ENCODE measurements around the gene CSTF2T. TPM values are rescaled to one million over a fixed set of nuclear protein-coding genes. Genes with fewer than 3 reads are reported as not detected.

The CSTF2T gene
- total RNA-seq, 1 donor from 2014 or later: 36.3 TPM

DNA sequence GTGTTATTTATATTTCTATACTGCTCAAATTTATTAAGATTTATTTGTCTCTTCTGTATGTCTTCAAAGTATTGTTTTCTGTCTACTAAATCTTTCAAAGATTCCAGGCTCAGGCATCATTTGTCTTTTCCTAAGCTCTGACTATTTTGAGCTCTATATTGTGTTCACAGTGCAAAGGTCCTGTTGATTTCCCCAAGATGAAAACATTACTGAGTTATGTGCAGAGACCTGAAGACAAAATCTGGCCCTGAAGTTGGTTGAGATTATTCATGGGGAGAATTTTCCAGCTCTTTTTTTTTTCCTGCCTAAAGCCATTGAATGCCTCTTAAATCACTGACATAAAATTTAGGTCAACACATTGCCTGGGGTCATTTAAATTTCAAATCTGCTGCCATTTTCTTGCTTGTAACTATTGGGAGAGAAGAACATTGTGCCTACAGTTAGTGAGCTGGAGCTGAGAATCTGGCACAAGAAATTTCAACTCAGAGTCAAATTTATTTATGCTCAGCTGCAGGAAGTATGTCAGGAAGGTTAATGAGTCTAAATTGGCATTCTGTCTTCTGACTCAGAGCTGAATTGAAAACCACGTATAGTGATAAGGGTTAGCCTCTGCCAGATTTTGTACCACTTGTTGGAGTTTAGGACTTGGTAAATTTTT lies 31.6 kb downstream of the CSTF2T start:
- no peaks in the 10 kb centered on the region for H3K27me3 Mint-ChIP-seq (ENCODE audit: unreplicated experiment)
- H3K27ac Mint-ChIP-seq (ENCODE audit: unreplicated experiment): no peak overlapping the region
- H3K4me1 Mint-ChIP-seq (ENCODE audit: unreplicated experiment): peaks cover 3% of the 10 kb centered on the region
- DNase-seq (ENCODE audit: low spot score): no peak
- TF ChIP-seq, protein P1, sequence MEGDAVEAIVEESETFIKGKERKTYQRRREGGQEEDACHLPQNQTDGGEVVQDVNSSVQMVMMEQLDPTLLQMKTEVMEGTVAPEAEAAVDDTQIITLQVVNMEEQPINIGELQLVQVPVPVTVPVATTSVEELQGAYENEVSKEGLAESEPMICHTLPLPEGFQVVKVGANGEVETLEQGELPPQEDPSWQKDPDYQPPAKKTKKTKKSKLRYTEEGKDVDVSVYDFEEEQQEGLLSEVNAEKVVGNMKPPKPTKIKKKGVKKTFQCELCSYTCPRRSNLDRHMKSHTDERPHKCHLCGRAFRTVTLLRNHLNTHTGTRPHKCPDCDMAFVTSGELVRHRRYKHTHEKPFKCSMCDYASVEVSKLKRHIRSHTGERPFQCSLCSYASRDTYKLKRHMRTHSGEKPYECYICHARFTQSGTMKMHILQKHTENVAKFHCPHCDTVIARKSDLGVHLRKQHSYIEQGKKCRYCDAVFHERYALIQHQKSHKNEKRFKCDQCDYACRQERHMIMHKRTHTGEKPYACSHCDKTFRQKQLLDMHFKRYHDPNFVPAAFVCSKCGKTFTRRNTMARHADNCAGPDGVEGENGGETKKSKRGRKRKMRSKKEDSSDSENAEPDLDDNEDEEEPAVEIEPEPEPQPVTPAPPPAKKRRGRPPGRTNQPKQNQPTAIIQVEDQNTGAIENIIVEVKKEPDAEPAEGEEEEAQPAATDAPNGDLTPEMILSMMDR (IDR thresholded peaks at IDR 0.05; ENCODE audit: unreplicated experiment): no peak
- H3K4me3 Mint-ChIP-seq (ENCODE audit: unreplicated experiment): no peak overlapping the region
- H3K36me3 Mint-ChIP-seq (ENCODE audit: low read depth, unreplicated experiment): no peaks in the 10 kb centered on the region
- no peaks in the 10 kb centered on the region for H3K9me3 Mint-ChIP-seq (ENCODE audit: unreplicated experiment)

DNA sequence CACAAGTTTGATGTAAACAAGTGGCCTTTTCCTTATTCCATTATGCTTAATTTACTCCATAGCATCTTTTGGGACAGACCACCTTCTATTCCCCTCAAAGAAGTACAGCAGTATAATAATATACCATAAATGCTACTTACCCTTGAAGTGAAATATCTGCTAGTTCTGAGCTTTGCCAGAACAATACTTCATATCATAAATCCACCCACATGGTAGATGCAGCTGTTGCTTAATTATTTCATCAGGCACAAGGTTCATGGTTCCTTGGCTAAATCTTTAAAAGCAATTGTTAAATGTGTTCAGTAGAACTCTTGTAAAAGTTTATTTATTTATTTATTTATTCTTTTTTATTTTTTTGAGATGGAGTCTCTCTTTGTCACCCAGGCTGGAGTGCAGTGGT lies 32.9 kb downstream of the CSTF2T start:
- peaks cover 3% of the 10 kb centered on the region for H3K4me1 Mint-ChIP-seq (ENCODE audit: unreplicated experiment)
- H3K27me3 Mint-ChIP-seq (ENCODE audit: unreplicated experiment): no peaks in the 10 kb centered on the region
- DNase-seq (ENCODE audit: low spot score): no peak
- H3K4me3 Mint-ChIP-seq (ENCODE audit: unreplicated experiment): no peak overlapping the region
- H3K9me3 Mint-ChIP-seq (ENCODE audit: unreplicated experiment): no peaks in the 10 kb centered on the region
- H3K36me3 Mint-ChIP-seq (ENCODE audit: low read depth, unreplicated experiment): no peaks in the 10 kb centered on the region
- no peak overlapping the region for H3K27ac Mint-ChIP-seq (ENCODE audit: unreplicated experiment)
- TF ChIP-seq, protein P1 (IDR thresholded peaks at IDR 0.05; ENCODE audit: unreplicated experiment): no peak

DNA sequence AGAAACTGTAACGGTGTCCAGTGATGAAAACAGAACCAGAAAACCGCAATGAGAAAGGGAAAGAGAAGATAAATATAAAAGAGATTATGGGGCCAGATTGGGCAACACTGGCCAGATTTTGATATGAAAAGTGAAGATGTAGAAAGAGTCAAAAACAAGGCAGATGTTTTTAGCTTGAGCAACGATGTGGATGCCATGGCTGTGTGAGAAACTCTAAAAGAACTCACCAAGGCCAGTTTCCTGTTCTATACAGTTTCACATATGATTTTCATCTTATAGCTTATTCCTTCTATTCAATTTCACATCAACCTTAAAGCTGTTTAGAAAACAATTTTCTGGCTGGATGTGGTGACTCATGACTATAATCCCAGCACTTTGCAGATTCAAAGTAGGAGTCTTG lies 36.3 kb downstream of the CSTF2T start:
- DNase-seq (ENCODE audit: low spot score): no peak
- Mint-ChIP-seq H3K36me3 (ENCODE audit: low read depth, unreplicated experiment) (no peaks in the 10 kb centered on the region), H3K27ac (ENCODE audit: unreplicated experiment) (no peak overlapping the region), H3K27me3 (ENCODE audit: unreplicated experiment) (peaks cover 1% of the 10 kb centered on the region), H3K9me3 (ENCODE audit: unreplicated experiment) (no peaks in the 10 kb centered on the region), H3K4me1 (ENCODE audit: unreplicated experiment) (peaks cover 3% of the 10 kb centered on the region), H3K4me3 (ENCODE audit: unreplicated experiment) (no peak overlapping the region)
- TF ChIP-seq, protein P1 (IDR thresholded peaks at IDR 0.05; ENCODE audit: unreplicated experiment): no peak

DNA sequence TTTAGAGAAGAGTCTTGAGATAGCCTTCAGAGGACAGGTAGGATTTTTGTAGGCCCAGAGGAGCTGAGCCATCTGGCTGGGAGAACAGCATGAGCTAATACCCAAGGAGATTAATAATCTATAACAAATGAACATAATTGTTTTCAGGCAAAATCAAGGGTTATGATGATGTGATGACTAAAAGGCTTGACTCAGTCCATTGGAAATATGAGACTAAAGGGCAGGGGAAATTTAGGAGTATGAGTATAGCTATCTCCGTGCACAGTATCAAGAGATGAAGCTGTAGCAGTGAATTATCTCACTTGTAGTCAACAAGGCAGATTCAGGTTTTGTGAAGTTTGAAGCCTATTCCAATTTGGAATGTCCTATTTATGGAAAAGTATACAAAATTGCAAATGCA lies 40.1 kb downstream of the CSTF2T start:
- peaks cover 1% of the 10 kb centered on the region for H3K27me3 Mint-ChIP-seq (ENCODE audit: unreplicated experiment)
- H3K36me3 Mint-ChIP-seq (ENCODE audit: low read depth, unreplicated experiment): no peaks in the 10 kb centered on the region
- no peak overlapping the region for H3K4me3 Mint-ChIP-seq (ENCODE audit: unreplicated experiment)
- H3K27ac Mint-ChIP-seq (ENCODE audit: unreplicated experiment): no peak overlapping the region
- no peaks in the 10 kb centered on the region for H3K9me3 Mint-ChIP-seq (ENCODE audit: unreplicated experiment)
- no peak for DNase-seq (ENCODE audit: low spot score)
- no peaks in the 10 kb centered on the region for H3K4me1 Mint-ChIP-seq (ENCODE audit: unreplicated experiment)
- TF ChIP-seq, protein P1 (IDR thresholded peaks at IDR 0.05; ENCODE audit: unreplicated experiment): no peak

DNA sequence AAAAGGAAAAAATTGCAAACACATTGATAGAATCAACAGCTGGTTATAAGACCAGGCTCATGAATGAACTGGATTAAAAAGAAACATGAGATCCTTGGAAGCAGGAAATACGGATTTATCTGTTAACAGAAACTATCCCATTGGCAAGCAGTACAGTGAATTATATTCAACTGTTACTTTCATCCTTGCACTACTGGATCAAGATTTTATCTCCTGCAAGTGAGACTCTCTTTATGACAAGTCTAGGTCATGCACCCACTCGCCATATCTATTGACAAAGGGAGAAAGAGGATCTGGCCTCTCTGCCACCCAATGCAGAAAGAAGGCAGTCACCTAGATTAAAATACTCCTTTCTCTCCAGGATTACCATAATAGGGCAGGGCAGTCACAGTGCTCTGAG lies 41.4 kb downstream of the CSTF2T start:
- Mint-ChIP-seq H3K4me1 (ENCODE audit: unreplicated experiment) (no peaks in the 10 kb centered on the region), H3K9me3 (ENCODE audit: unreplicated experiment) (no peaks in the 10 kb centered on the region), H3K27ac (ENCODE audit: unreplicated experiment) (no peak overlapping the region), H3K4me3 (ENCODE audit: unreplicated experiment) (no peak overlapping the region), H3K27me3 (ENCODE audit: unreplicated experiment) (peaks cover 1% of the 10 kb centered on the region), H3K36me3 (ENCODE audit: low read depth, unreplicated experiment) (no peaks in the 10 kb centered on the region)
- TF ChIP-seq, protein P1 (IDR thresholded peaks at IDR 0.05; ENCODE audit: unreplicated experiment): no peak
- no peak for DNase-seq (ENCODE audit: low spot score)
